Natural killer cell (primary cell): ENCODE data around the gene DLST. TPM values are rescaled to one million over a fixed set of nuclear protein-coding genes. Genes with fewer than 3 reads are reported as not detected.

Source experiments
- ATAC-seq, 3 donors: fragments of 150-1000 bp in 2 of 3; fragments of 200-7000 bp in 1 of 3; cut with Tn5 transposase; 1 replicate in 1 of 3; 2 replicates in 2 of 3; pipeline ENCODE4 v1.10.0; 2021; ENCODE audit warnings: mild to moderate bottlenecking in 2 of 3, moderate library complexity in 2 of 3
- DNase-seq, 2 donors: peaks; one replicate each; pipeline versions ENCODE4 v3.0.0 to v3.0.0-alpha.2; 2013 to 2021; ENCODE audit warnings: mixed read lengths in 1 of 2
- H3K27ac ChIP-seq: one replicate; pipeline ENCODE4 v1.5.1; 2013; ENCODE audit warnings: mild to moderate bottlenecking, low read length
- H3K27me3 ChIP-seq: one replicate; pipeline ENCODE4 v1.6.1; 2013; ENCODE audit warnings: low read length; ENCODE audit not compliant: control insufficient read depth, insufficient read depth
- H3K36me3 ChIP-seq: one replicate; pipeline ENCODE4 v1.6.1; 2013; ENCODE audit warnings: low read length; ENCODE audit not compliant: control insufficient read depth, insufficient read depth
- H3K4me1 ChIP-seq: one replicate; pipeline ENCODE4 v1.6.1; 2013; ENCODE audit warnings: low read length; ENCODE audit not compliant: control insufficient read depth, insufficient read depth
- H3K4me3 ChIP-seq: one replicate; pipeline ENCODE4 v1.5.1; 2013; ENCODE audit warnings: low read length
- H3K9me3 ChIP-seq: one replicate; pipeline ENCODE4 v1.6.1; 2013; ENCODE audit warnings: low read length; ENCODE audit not compliant: control insufficient read depth, insufficient read depth
- H3K27ac Mint-ChIP-seq, 2 donors: one replicate each; pipeline ENCODE4 v1.8.0; 2022; ENCODE audit warnings: mild to moderate bottlenecking in 2 of 2, mixed read lengths in 2 of 2, moderate library complexity in 1 of 2
- H3K27me3 Mint-ChIP-seq, 2 donors: one replicate each; pipeline ENCODE4 v1.8.0; 2022; ENCODE audit warnings: low read depth in 2 of 2, mixed read lengths in 2 of 2
- H3K36me3 Mint-ChIP-seq: one replicate; pipeline ENCODE4 v1.8.0; 2022; ENCODE audit warnings: mixed read lengths
- H3K4me1 Mint-ChIP-seq, 2 donors: one replicate each; pipeline ENCODE4 v1.8.0; 2022; ENCODE audit warnings: mixed read lengths in 2 of 2
- H3K4me3 Mint-ChIP-seq: one replicate; pipeline ENCODE4 v1.8.0; 2022; ENCODE audit warnings: mild to moderate bottlenecking, moderate library complexity, mixed read lengths
- H3K9me3 Mint-ChIP-seq, 2 donors: one replicate each; pipeline ENCODE4 v1.8.0; 2022; ENCODE audit warnings: mixed read lengths in 2 of 2
- WGBS: methylation state at CpG from one replicate; pipeline ENCODE4 v1.1.7; 2013; ENCODE audit warnings: missing lambda C conversion rate; ENCODE audit not compliant: insufficient coverage; 5-methylcytosine and 5-hydroxymethylcytosine counted together
- intact Hi-C: fragments of 100-400 bp; cut with micrococcal nuclease; formaldehyde crosslinking; loops from one replicate; pipeline ENCODE4 v1.14.2; 2022
- total RNA-seq, 4 donors: library from RNA; stranded (reverse); fragments of 120-200 nt in 1 of 4; gene quantifications; one replicate each; pipeline versions ENCODE4 v1.2.3 to v1.2.4, GENCODE V29; 2013 to 2022
- TF ChIP-seq, protein P1 (sequence below): fragments of 200-600 bp; IDR thresholded peaks from one replicate; pipeline ENCODE4 v1.8.0; 2022; ENCODE audit warnings: antibody characterized with exemption

DLST gene
- total RNA-seq, 3 donors from 2014 or later (not counting 1 experiment from before 2014, with no cell fraction given) = 161 to 180 (median 163) TPM

DNA sequence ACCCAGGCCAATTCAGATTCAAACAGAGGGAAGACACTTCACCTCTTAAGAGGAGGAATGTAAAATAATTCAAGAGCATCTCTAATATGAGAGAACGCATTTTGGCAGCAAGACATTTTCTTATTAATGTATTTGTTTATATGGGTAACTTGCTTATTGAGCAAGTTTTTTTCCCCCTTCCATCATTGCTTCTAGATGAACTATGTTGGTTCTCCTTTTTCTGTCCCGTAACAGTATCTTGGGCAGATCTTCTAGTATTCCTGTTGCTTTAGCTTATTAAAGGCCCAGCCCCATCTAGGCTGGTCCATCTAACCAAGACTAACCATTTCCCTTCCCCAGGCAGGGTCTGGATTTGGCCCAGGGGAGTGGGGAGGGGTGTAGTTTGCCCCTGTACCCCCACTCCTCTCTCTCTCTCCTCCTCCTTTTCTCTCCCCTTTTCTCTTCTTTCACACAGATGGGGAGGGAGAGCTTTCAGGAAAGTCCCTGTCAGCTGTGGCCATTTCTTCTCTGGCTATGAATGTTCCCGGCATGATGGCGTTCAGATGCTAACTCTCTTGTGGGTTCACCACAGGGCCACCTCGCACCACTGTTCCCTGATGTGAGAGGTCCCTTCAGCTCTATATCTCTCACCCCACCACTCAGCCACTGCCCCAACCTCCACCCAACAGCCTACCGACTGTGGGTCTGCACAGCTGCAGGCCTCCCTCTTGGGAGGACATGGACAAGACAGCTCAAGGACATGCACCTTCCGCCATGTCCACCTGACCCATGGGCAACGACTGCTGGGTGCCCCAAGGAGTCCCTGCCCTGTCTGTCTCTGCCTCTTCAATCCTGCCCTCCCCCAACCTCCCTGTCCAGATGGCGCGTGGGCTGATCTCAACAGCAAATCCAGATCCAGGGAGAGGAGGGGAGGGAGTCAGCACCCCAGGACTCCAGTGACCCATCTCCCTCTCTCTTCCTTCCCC is 57.1 kb downstream of the DLST start:
- Mint-ChIP-seq H3K27me3 (no peaks in the 10 kb centered on the region), H3K4me3 (no peak overlapping the region), H3K27ac (peak overlapping the region in 1 of 2 donors; percentile 96), H3K4me1 (peaks cover 33 to 34% of the 10 kb centered on the region in 2 donors), H3K9me3 (no peaks in the 10 kb centered on the region), H3K36me3 (no peaks in the 10 kb centered on the region)
- DNase-seq (no peak), ATAC-seq (no peak)
- WGBS = 90% methylated on average over 7 of the region's 10 CpGs
- Histone ChIP-seq H3K4me1 (peaks cover 38% of the 10 kb centered on the region), H3K9me3 (no peaks in the 10 kb centered on the region), H3K27ac (no peak overlapping the region), H3K4me3 (no peak overlapping the region), H3K36me3 (no peaks in the 10 kb centered on the region), H3K27me3 (no peaks in the 10 kb centered on the region)
- TF ChIP-seq, protein P1, sequence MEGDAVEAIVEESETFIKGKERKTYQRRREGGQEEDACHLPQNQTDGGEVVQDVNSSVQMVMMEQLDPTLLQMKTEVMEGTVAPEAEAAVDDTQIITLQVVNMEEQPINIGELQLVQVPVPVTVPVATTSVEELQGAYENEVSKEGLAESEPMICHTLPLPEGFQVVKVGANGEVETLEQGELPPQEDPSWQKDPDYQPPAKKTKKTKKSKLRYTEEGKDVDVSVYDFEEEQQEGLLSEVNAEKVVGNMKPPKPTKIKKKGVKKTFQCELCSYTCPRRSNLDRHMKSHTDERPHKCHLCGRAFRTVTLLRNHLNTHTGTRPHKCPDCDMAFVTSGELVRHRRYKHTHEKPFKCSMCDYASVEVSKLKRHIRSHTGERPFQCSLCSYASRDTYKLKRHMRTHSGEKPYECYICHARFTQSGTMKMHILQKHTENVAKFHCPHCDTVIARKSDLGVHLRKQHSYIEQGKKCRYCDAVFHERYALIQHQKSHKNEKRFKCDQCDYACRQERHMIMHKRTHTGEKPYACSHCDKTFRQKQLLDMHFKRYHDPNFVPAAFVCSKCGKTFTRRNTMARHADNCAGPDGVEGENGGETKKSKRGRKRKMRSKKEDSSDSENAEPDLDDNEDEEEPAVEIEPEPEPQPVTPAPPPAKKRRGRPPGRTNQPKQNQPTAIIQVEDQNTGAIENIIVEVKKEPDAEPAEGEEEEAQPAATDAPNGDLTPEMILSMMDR = no peak
- intact Hi-C loops = no loop called here

DNA sequence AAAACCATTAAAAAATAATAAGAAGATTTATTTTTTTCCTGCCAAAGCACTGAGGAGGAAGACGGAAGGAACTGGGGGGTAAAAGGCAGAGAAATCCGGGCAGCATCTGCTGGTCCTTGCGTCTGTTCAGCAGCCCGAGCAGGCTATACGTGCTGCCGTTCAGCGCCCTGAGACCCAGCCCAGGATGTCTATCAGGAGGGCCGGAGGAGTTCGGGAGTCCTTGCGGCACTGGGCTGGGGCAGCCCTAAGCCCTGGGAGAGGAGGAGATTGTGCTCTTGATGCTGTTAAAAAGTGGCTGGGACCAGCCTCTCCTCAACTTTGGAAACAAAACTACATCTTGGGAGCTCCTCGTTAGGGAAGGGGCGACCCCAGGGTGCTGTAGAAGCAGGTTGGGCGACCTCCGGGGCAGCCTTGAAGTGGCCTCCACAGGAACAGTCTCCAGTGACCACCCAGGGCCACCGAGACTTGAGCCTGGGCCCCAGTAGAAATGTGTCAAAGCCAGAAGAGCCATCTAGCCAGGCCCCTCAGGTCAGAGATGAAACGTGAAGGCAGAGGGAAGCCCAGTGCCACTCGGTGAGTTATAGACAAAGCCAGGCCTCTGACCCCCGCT is 59.3 kb downstream of the DLST start:
- ATAC-seq = no peak

DNA sequence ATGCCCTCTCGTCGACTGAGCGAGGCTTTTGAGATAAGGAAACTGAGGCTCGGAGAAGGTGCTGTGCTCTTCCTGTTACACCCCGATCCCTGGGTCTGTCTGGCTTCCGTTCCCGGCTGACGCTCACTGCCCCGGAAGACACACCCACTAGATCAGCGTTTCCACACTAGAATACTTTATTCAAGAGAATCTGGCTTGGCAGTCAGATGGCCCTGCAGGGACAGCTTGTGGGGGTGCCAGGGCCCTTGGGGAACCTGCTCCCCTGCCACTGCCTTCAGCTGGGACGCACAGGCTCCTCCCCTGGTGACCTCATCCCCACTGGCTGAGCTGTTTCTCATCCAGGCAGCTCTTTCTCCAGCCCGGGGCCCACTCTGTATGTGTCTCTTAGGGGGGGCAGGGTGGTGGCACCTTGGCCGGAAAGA is 60.0 kb downstream of the DLST start:
- peak overlapping the region; percentile 89 to 96 for H3K27ac Mint-ChIP-seq
- ATAC-seq (peak; percentile 59 to 86 (median 63)), DNase-seq (peak; percentile 59 to 73)
- TF ChIP-seq, protein P1 = no peak
- Histone ChIP-seq H3K9me3 (no peaks in the 10 kb centered on the region), H3K4me3 (peak overlapping the region; percentile 6), H3K27me3 (no peaks in the 10 kb centered on the region), H3K27ac (peak overlapping the region; percentile 84), H3K36me3 (no peaks in the 10 kb centered on the region), H3K4me1 (peaks cover 45% of the 10 kb centered on the region)
- no peaks in the 10 kb centered on the region for H3K27me3 Mint-ChIP-seq
- H3K9me3 Mint-ChIP-seq = no peaks in the 10 kb centered on the region
- H3K4me1 Mint-ChIP-seq = peaks cover 40 to 41% of the 10 kb centered on the region in 2 donors
- 5% methylated on average over 13 of the region's 13 CpGs for WGBS
- intact Hi-C loops = no loop called here
- H3K36me3 Mint-ChIP-seq = no peaks in the 10 kb centered on the region
- peak overlapping the region; percentile 83 for H3K4me3 Mint-ChIP-seq

More for the DNA sequence above, 59.3 kb downstream of the DLST start:
- H3K4me1 ChIP-seq = peaks cover 39% of the 10 kb centered on the region
- no peaks in the 10 kb centered on the region for H3K36me3 Mint-ChIP-seq
- no peaks in the 10 kb centered on the region for H3K27me3 ChIP-seq
- 85% methylated on average over 18 of the region's 18 CpGs for WGBS
- peak overlapping the region; percentile 84 for H3K27ac ChIP-seq
- no peaks in the 10 kb centered on the region for H3K9me3 Mint-ChIP-seq
- H3K36me3 ChIP-seq = no peaks in the 10 kb centered on the region
- peaks cover 34% of the 10 kb centered on the region in 2 donors for H3K4me1 Mint-ChIP-seq
- H3K27me3 Mint-ChIP-seq = no peaks in the 10 kb centered on the region
- TF ChIP-seq, protein P1 = no peak
- no peaks in the 10 kb centered on the region for H3K9me3 ChIP-seq
- H3K4me3 Mint-ChIP-seq = peak overlapping the region; percentile 83
- peak overlapping the region; percentile 6 for H3K4me3 ChIP-seq
- intact Hi-C loops = no loop called here
- DNase-seq = no peak
- H3K27ac Mint-ChIP-seq = peak overlapping the region; percentile 89 to 96
